8988T (cell line): ENCODE results near the gene RPLP1.
A peak's percentile ranks its signal among the peaks of the same experiment; 100 is the strongest.
"Not testable (repeated sequence)": the region's sequence is repeated elsewhere in the genome, so short reads cannot be mapped to it uniquely, and the experiment has no call there.

Source experiments
- DNase-seq: peaks from one replicate; pipeline ENCODE4 v3.0.0; 2011

The RPLP1 gene

GRCh38 chr15:69443032-69443611 lies 9.5 kb upstream of the RPLP1 start:
- DNase-seq: no peak

GRCh38 chr15:69444686-69445085 lies 7.9 kb upstream of the RPLP1 start:
- DNase-seq: no peak

- DNase-seq: no peak
Measured at GRCh38 chr15:69446953-69447352, 5.7 kb upstream of the RPLP1 start.

DNA sequence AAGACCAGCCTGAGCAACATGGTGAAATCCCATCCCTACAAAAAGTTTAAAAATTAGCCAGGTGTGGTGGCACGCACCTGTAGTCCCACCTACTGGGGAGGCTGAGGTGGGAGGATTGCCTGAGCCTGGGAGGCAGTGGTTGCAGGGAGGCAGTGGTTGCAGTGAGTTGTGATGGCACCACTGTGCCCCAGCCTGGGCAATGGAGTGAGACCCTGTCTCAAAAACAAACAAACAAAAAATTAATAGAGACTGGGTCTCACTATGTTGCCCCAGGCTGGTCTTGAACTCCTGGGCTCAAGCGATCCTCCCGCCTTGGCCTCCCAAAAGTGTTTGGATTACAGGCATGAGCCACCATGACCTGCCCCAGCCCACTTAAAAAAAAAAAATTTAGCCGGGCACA lies 2.4 kb upstream of the RPLP1 start:
- not testable (repeated sequence) for DNase-seq

DNA sequence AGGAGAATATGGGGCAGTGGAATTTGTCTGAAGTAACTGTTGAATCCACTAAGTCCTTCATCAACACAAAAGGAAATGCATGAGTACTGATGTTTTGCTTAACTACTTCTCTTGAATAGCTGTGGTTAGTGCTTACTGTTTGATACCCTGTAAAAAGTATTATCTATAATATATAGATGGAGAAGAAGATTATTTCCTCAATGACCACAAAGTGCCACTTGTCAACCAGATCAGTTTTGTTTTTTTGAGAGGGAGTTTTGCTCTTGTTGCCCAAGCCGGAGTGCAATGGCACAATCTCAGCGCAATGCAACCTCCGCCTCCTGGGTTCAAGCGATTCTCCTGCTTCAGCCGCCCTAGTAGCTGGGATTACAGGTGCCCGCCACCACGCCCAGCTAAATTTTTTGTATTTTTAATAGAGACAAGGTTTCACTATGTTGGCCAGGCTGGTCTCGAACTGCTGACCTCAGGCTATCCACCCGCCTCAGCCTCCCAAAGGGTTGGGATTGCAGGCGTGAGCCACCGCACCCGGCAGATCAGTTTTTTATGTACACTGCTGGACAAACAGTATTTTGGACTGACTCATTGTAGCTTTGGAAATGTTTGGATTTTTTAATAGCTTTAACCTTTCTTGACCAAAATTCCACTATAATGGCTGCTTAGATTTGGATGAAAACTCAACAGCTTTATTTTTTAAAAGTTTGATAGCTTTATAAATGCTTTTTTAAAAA lies 1.5 kb upstream of the RPLP1 start:
- no peak for DNase-seq

- no peak for DNase-seq
Measured at GRCh38 chr15:69451951-69452691, 497 bp upstream of the RPLP1 start.

GRCh38 chr15:69454953-69455352 lies 2.3 kb downstream of the RPLP1 start:
- DNase-seq: no peak

- DNase-seq: no peak
Measured at GRCh38 chr15:69456208-69457166, 3.9 kb downstream of the RPLP1 start.

GRCh38 chr15:69457304-69458280 lies 5.0 kb downstream of the RPLP1 start:
- no peak for DNase-seq

DNA sequence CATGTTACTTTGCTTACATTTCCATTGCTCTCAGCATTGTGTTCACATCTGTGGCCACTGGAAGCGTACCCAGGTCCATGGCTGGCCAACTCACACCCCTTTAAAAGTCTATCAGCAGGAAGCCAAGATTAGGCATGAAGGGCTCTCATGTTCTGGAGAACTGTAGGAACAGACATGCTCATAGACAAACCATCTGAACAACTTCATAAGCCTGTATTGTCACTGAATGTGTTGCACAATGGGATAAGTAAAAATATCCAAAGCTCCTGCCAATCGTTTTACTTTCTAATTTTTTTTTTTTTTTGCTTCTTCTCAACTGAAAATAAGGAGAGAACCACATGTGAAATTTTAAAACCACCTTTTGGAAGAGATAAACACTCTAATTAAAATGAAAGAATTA lies 6.4 kb downstream of the RPLP1 start:
- DNase-seq: no peak

DNA sequence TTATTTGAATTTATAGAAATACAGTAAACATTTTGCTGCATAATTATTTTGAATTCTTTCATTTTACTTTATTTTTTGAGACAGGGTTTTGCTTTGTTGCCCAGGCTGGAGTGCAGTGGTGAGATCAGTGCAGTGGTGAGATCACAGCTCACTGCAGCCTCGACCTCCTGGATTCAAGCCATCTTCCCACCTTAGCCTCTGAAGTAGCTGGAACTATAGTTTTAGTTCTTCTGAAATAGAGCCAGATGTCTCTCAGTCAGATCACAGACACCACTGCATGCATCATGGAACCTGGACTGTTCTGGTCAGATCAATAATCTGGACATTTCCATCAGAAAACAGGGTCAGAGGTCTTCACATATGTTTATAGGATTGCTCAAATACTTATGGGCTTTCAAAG lies 7.9 kb downstream of the RPLP1 start:
- DNase-seq: no peak

- no peak for DNase-seq
Measured at GRCh38 chr15:69462030-69462492, 9.4 kb downstream of the RPLP1 start.

- DNase-seq: peak; percentile 85
Measured at GRCh38 chr15:69462493-69463181, 10.0 kb downstream of the RPLP1 start.

GRCh38 chr15:69463182-69463756 lies 10.7 kb downstream of the RPLP1 start:
- no peak for DNase-seq

DNA sequence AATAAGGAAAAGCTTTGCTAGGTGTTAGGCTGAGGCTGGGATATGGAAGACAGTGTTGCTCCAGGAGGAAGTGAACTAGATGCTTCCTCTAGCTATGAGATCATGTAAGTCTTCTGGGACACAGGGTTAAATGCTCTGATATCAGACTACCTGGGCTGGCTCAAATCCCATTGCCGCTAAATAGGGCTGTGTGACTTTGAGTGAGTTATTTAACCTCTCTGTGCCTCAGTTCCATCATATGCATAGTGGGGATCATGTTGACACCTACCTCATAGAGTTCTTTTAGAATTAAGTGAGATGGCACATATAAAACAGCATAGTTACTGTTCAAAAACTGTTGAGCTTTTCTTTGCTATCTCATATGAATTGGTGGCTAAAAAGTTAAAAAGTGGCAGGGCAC lies 12.6 kb downstream of the RPLP1 start:
- no peak for DNase-seq

- DNase-seq: no peak
Measured at GRCh38 chr15:69466733-69467132, 14.1 kb downstream of the RPLP1 start.

- DNase-seq: no peak
Measured at GRCh38 chr15:69467636-69468035, 15.0 kb downstream of the RPLP1 start.

GRCh38 chr15:69468241-69469121 lies 15.9 kb downstream of the RPLP1 start:
- DNase-seq: no peak

DNA sequence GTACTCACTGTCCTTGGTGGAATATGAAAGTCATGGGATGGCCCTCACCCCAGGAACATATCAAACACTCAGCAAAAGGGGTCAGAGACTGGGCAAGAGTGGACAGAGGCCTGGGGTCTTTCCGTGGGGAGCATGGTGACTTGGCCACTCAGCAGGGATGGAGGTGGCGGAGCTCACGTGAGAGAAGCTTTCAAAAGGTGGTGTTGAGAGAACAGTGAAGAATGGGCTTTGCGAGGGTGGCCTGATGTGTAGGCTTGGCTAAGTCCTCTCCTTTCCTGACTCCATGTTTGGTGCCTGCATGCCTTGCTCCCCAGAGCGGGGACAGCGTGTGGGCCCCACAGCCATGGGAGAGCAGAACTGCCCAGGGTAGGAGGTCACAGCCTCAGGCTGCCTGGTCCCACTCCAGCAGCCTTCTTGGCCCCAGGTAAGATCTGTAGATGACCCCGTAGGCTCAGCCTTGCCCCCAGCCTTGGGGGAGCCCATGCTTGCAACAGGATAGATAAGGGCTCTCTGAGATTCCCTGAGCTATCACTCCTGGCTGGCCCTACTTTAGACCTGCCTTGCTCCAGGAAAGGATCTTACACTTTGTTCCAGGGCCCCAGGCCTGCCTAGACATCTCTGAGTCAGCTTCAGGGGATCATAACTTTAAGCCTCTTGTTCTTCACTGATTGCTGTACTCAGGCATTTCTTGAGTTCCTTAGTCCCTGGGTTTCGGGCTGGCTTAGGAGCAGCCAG lies 17.0 kb downstream of the RPLP1 start:
- DNase-seq: no peak
